HG03354 (cell line): Measurements from ENCODE around the gene FAM90A26.
"Not testable (repeated sequence)": the region's sequence is repeated elsewhere in the genome, so short reads cannot be mapped to it uniquely, and the experiment has no call there.

Source experiments
- ATAC-seq: cut with Tn5 transposase; IDR thresholded peaks from one replicate; pipeline ENCODE4 v1.9.1; 2021; ENCODE audit warnings: mild to moderate bottlenecking; ENCODE audit not compliant: unreplicated experiment, poor library complexity, severe bottlenecking

The FAM90A26 gene

DNA sequence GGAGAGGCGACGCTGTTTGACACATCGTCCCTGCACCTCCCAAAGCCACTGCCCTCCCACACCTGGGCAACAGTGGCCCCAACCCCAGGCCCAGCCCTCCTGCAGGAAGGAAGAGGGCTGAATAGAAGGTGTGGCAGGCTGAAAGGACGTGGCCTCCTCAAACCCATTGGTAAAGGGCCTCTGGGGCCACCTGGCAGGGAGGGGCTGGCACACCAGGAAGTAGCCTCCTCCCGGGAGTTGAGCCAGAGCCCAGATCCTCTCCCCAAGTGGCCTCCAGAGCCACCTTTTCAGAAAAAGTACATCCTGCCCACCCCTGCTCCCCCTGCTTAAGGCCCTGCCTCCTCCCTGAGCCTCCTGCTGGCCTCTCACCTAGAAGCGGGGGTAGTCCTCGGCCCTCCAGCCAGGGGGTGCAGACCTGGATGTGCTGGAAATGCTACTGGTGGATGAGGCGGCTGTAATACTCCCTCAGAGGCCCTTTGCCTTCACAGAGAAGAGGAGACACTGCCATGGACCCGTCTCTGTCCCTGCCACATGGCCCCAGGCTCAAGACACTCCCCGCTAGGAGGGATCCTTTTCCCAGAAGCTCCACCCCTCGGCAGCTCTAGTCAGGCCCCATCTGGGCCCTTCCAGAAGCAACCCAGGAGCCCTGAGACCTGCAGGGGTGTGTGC is at the start of gene FAM90A26:
Gene FAM90A26, plus strand, starts transcription at position 619 of the 669 bp plus-strand sequence. CDS start 2,764 bp downstream, outside the sequence.
- not testable (repeated sequence) for ATAC-seq

DNA sequence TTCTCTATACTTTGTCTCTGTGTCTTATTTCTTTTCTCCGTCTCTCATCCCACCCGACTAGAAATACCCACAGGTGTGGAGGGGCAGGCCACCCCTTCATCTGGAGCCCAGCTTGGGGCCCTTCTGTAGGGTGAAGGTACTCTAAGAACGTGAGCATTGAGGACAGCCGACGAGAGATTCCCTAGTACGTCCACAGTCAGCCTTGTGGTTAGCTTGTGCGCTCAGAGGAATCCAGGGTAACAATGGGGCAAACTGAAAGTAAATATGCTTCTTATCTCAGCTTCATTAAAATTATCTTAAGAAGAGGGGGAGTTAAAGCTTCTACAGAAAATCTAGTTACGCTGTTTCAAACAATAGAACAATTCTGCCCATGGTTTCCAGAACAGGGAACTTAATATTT is 47.5 kb upstream of the FAM90A26 start:
- ATAC-seq, result not testable (repeated sequence)

GRCh38 chr4:9123572-9124007 is 46.6 kb upstream of the FAM90A26 start:
- ATAC-seq, result not testable (repeated sequence)

DNA sequence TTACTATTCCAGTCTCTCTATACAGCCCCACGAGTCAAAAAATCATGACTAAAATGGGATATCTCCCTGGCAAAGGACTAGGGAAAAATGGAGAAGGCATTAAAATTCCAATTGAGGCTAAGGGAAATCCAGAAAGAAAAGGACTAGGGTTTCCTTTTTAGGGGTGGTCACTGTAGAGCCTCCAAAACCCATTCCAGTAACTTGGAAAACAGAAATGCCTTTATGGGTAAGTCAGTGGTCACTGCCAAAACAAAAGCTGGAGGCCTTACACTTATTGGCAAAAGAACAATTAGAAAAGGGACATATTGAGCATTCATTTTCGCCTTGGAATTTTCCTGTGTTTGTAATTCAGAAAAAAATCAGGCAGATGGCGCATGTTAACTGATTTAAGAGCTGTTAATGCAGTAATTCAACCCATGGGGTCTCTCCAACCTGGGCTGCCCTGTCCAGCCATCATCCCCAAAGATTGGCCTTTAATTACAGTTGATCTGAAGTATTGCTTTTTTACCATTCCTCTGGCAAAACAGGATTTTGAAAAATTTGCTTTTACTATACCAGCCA is 44.5 kb upstream of the FAM90A26 start:
- not testable (repeated sequence) for ATAC-seq

- ATAC-seq, result not testable (repeated sequence)
Observed at GRCh38 chr4:9131420-9131819, 38.8 kb upstream of the FAM90A26 start.

DNA sequence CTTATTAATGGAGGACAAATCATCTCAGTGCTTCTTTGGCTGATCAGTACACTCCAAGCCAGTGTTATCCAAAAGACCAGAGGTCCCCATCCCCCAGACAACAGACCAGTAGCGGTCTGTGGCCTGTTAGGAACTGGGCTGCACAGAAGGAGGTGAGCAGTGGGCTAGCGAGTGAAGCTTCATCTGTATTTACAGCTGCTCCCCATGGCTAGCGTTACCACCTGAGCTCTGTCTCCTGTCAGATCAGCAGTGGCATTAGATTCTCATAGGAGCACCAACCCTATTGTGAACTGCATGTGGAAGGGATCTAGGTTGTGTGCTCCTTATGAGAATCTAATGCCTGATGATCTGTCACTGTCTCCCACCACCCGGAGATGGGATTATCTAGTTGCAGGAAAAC is 37.4 kb upstream of the FAM90A26 start:
- ATAC-seq, result not testable (repeated sequence)

DNA sequence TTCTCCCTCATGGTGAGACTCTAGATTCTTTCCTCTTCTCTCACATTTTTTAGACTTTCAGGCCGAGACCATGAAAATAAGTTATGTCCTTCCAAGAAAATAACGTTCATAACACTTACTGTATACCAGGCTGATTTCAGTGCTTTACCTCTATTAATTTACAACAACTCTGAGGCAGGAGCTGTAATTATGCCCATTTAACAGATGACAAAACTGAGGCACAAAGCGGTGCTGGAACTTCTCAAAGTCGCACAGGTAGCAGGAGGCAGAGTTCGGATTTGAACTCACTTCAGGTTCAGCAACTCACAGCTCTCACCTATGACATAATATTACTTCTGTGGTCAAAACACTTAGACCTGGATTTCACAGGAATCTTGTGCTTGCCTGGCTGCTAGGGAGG is 36.2 kb upstream of the FAM90A26 start:
- not testable (repeated sequence) for ATAC-seq

DNA sequence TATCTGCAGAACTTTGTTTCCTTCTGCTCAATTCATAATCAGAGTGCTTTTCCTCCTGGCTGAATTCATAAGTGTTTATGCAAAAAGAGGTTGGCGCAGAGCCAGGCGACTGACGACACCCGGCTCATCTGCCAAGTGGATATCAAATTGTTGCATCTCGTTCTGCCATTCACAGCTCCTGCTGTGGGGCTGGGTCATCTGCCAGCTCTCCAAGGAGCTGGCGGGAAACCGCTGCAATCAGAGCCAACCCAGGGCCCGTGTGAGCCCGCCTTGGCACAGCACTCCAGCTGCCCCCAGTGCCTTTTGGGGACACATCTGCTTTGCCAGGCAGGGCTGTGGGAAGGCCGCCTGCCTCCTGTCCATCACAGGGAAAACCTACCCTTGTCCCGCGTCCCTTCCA is 35.7 kb upstream of the FAM90A26 start:
- ATAC-seq, result not testable (repeated sequence)

- ATAC-seq, result not testable (repeated sequence)
Observed at GRCh38 chr4:9141050-9141449, 29.2 kb upstream of the FAM90A26 start.

DNA sequence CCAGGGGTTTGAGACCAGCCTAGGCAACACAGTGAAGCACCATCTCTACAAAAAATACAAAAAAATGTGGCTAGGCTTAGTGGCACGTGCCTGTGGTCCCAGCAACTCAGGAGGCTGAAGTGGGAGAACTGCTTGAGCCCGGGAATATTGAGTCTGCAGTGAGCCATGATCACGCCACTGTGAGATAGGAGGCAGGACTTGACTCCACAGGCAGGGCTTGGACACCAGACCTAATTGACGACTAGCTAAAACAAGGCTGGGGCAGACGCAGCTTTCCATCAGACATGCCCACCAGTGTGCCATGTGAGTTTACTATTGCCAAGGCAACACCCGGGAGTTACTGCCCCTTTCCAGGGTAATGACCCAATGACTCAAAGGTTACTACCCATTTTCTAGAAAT is 27.4 kb upstream of the FAM90A26 start:
- not testable (repeated sequence) for ATAC-seq

GRCh38 chr4:9143421-9144080 is 26.7 kb upstream of the FAM90A26 start:
- ATAC-seq, result no peak

GRCh38 chr4:9146967-9147366 is 23.2 kb upstream of the FAM90A26 start:
- ATAC-seq, result no peak

DNA sequence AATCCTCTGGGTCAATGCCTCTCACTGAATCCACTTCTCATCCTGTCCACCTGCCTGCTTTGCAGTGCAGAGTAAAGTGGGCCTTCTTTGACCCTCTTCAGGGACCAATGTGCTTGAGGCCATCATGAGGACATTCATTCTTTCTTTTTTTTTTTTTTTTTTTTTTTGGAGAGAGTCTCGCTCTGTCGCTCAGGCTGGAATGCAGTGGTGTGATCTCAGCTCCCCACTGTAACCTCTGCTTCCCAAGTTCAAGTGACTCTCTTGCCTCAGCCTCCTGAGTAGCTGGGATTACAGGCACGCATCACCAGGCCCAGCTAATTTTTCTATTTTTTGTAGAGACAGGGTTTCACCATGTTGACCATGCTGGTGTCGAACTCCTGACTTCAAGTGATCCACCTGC is 22.8 kb upstream of the FAM90A26 start:
- ATAC-seq, result not testable (repeated sequence)

DNA sequence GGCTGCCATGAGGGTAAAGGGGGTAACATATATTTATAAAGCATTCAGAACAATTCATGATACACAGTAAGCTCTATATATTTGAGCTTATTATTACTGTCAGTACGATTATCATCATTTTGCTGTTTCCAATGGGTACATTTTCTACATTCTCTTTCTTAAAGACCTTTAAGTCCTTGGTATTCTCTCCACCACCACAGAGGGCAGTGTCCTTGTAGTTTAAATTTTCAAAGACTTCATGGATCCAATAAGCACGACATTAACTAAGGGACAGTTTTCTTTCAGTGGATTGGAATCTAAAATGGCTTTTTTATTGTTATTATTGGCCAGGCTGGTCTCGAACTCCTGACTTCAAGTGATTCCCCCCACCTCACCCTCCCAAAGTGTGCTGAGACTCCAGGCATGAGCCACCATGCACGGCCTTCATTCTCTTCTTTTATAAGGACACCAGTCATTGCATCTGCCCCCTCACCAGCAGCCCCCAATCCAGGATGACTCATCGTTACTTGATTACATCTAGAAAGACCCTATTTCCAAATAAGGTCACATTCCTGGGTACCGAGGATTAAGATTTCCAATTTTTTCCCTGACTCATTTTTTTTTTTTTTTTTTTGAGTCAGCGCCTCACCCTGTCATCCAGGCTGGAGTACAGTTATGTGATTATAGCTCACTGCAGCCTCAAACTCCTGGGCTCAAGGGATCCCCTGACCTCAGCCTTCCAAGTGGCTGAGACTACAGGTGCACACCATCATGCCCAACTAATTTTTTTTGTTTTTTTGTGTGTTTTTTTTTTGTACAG is 21.4 kb upstream of the FAM90A26 start:
- not testable (repeated sequence) for ATAC-seq

DNA sequence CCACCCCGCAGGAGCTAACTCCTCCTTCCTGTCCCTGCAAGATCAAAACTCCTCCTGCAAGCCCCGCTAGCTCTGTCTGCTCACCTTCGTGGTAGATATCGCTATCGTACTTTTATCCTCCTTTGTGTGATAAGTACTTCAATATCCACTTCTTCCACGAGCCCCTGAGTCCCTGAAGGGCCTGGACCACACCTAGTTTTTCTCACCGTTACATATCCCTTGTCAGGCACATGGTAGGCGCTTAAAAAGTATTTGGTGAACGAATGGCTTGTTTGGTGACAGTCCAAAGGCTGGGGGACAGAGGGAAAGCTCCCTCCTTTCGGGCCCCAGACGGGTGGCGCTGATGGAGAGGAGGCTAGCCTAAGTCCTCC is 18.4 kb upstream of the FAM90A26 start:
- not testable (repeated sequence) for ATAC-seq

DNA sequence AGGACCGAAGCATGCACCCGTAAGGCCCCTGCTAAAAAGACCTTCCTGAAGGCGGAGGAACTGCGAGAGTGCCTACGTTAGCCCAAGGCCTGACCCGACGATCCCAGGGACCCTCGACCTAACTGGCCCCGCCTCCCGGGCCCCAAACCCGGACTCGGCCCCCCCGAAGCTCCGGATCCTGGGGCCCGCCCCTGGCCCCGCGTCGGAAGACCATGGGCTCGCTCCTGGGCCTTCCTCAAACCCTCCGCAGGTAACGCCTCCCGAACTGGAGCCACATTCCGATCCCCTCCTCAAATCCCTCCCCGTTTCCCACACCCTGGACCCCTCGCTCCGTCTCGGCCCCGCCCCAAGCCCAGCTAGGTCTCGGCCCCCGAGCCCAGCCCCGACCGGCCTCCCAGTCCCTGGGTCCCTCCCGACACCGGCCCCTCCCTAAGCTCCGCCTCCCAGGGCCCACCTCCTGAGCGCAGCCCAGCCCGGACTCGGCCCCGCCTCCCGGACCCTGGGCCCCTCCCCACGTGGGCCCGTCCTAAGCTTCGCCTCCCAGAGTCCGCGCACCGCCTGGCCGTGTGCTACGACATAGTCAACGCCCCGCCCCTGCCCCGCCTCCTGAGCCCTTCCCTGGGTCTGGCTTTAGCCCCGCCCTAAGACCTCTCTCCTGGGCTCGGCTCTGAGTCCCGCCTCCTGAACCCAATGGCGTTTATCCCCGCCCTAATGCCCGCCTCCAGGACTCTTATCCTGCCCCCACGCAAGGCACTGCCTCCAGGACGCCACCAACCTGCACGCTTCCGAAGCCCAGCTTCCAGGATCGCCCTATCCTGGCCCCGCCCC is 17.8 kb upstream of the FAM90A26 start:
- peak; percentile 87 for ATAC-seq

GRCh38 chr4:9153008-9153570 is 17.1 kb upstream of the FAM90A26 start:
- peak; percentile 99 for ATAC-seq

DNA sequence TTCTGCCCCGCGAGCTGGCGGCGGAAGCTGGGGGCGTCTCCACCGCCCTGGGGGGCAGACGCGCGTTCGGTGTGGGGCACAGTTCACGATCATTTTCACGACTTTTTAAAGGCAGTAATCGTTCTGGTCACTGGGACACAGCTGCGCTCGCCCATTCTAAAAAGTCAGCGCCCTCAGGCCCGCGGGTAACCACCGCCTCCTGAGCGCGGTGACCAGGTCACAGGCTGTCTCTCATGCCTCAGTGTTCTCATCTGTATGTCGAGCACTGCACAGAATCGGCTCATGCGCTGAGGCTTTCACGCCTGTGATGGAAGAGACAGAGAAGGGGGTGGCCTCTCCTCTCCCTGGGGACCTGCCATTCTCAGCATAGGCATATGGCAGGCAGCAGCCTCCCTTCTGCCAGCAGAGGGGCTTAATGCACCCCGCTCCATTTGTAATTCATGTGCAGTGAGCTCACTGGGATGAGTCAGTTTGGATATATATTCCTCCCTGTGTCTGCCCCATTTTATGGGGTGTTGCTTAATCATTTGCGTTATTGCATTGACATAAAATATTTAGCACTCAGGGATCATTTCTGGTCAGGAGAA is 16.5 kb upstream of the FAM90A26 start:
- not testable (repeated sequence) for ATAC-seq
